ENCODE data around the gene KLK10.

The KLK10 gene, protein sequence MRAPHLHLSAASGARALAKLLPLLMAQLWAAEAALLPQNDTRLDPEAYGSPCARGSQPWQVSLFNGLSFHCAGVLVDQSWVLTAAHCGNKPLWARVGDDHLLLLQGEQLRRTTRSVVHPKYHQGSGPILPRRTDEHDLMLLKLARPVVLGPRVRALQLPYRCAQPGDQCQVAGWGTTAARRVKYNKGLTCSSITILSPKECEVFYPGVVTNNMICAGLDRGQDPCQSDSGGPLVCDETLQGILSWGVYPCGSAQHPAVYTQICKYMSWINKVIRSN
- 0 reads per million in 2 donors for total RNA-seq

- DNase-seq: no peak
Observed at GRCh38 chr19:51019544-51019925, at the start of gene KLK10. Gene KLK10, minus strand, starts transcription at chr19:51019709. Its CDS starts 579 bp downstream, at chr19:51019130.

DNA sequence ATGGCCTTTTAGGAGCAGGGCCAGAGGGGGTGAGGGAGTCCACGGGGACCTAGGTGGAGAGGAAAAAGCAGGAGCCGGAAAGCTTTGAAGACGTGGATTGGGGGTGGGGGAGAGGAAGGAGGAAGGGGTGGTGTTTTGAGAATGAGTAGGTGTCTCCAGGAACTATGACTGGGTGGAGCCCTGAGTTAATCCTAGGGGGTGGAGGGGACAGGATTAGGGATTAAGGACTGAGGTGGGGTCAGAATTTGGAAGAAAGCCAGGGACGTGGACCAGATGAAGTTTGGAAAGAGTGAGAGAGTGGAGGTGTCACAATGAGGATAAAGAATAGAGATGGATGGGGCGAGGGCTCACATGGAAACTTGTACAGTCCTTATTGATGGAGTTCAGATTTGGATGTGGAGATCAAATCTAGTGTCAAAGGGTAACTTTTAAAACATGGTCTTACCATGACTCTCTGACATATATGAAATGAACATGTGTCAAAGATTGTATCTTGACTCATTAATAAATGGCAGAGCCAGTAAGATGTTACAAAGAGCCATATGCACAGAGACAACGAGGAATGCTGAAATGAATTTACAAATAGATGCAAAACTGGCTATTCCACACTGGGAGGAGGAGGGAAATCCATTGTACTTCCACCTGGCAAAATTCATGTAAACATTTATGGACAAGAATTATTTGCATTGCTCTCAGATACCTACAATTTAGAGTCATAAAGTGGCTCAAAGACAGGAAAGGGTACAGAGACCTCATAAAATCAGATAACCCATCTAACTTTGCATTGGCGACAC, 47.1 kb upstream of the KLK10 start:
- DNase-seq: no peak

DNA sequence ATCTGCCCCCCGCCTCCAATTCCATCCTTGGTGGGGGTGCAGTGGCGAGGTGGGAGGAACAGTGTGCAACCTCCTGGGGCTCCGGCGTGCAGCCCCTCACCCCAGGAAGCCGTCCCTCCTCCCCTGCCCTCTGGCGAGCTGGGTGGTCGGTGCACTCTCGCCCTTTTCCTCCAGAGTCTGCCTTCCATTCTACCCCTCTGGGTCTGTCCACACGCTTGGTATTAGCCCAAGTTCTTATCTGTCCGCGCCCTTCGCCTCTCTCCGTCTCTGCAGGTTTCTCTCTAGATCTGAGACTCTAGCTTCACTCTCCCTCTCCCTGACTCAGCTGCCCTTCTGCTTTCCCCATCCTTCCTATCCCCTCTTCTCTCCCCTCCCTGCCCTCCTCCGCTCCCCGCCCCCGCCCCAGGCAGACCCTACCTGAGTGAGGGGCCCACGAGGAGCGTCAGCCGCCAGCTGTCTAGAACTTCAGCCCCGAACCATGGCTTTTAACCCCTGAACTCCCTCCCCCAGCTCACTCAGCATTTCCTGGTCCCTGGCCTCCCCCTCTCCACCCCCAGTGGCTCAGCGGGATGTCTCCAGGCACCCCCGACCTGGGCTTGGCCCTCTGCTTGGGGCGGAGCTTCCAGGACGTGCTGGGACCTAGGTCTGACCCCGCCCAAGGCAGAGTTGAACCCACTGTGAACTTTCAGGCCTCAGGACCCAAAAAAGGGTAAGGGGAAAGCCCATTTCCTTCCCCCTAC, 45.9 kb upstream of the KLK10 start:
- DNase-seq: no peak

GRCh38 chr19:51064534-51065220, 45.2 kb upstream of the KLK10 start, which contains the start of gene KLK13:
Gene KLK13, minus strand, starts transcription at chr19:51065092. Its CDS starts 25 bp downstream, at chr19:51065067.
- DNase-seq: no peak

GRCh38 chr19:51063664-51064063, 44.2 kb upstream of the KLK10 start:
- no peak for DNase-seq

DNA sequence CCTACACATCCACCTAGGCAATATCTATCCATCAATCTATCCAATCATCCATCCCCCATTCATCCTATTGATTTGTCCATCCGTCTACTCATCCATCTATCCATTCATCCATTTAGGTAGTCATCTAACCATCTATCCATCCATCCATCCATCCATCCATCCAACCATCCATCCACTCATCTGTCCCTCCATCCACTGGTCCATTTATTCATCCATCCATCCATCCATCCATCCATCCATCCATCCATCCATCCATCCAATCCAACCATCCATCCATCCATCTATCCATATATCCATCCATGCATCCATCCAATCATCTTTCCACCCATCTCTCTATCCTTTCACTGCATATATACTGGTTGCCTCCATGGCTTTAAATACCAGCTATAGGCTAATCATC, 41.5 kb upstream of the KLK10 start:
- DNase-seq: no peak

- DNase-seq: no peak
Observed at GRCh38 chr19:51060336-51060735, 40.8 kb upstream of the KLK10 start.

DNA sequence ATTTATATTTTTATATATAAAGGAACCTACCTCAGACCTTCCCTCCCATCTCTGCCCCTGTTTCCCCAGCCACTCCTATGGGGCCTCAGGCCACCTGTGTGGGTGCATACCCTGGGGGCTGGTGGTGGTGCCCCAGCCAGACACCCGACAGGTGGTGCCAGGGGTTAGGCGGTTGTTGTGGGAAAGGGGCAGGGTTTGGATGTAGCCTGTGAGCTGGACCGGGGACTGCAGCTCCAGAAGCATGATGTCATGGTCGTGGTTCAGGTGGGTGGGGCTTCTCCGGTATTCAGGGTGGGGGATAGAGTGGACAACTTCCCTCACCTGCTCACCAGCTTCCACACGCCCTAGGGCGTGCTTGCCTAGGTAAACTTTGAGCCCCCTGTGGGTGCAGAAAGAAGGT, 40.2 kb upstream of the KLK10 start:
- no peak for DNase-seq

DNA sequence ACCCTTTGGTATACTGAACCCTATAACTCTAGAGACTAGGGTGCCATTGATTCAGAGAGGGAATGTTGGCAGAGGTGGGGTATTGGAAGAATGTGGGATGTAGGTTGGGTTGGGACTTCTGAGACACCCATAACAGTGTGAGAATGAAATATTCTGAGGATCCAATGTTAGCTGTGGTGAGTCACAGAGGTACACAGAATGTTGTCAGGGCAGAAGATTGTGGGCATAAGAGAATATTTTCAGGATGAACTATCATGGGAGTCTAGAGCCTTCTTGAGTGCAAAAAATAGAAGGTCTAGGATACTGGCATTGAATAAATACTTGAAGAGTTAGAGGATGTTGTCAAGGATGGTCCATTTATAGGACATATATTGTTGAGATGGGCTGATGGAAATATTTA, 36.4 kb upstream of the KLK10 start:
- no peak for DNase-seq

DNA sequence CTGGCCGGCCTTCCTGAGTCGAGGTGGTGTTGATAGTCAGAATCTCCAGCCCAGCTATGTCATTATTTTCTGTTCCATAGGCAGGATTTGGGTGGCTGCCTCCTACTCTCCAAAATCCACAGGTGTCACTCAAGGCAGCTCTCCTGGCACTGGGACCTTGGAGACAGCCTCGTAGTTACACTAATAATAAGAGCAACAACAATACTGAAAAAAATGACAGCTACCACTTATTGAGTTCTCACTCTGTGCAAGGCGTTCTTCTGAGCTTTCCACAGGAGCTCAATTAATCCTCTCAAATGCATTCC, 27.5 kb upstream of the KLK10 start:
- no peak for DNase-seq

DNA sequence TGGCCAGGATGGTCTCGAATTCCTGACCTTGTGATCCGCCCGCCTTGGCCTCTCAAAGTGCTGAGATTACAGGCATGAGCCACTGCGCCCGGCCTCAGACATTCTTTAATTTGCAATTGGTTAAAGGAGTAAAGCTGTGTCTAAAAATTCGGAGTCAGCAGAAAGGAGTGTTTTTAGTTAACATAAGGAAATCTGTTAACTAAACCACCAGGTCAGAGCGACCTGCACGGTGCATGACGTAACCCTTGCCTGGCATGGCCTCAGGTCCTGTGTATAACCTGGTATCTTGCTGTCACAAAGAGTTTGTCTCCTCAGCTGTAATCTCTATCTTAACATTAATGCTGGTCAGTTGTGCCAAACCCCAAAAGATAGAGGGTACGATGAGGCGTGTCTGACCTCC, 24.8 kb upstream of the KLK10 start:
- no peak for DNase-seq

DNA sequence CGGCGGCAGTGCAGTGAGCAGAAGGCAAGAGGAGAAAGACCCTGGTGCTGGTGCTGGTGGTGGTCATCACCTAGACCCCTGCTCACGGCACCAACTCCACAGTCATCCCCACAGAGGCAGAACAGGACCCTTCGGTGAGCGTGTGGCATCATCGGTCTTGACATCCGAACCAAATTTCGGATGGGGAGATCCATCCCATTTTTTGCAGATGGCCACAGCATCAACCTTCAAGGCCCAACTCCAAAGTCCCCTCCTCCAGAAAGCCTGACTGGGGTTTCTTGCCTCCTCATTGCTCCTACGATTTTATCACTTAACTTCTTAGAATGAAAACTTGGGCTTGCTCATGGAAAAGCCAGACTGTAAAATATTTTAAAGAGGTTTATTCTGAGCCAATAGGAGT, 24.0 kb upstream of the KLK10 start:
- no peak for DNase-seq

- no peak for DNase-seq
Observed at GRCh38 chr19:51040151-51040550, 20.6 kb upstream of the KLK10 start.

GRCh38 chr19:51036519-51036918, 17.0 kb upstream of the KLK10 start:
- DNase-seq: no peak

- no peak for DNase-seq
Observed at GRCh38 chr19:51034704-51035103, 15.2 kb upstream of the KLK10 start, which contains the start of gene KLK12. Gene KLK12, minus strand, starts transcription at chr19:51035002. Its CDS starts 381 bp downstream, at chr19:51034621.

GRCh38 chr19:51031880-51032225, 12.3 kb upstream of the KLK10 start:
- no peak for DNase-seq

DNA sequence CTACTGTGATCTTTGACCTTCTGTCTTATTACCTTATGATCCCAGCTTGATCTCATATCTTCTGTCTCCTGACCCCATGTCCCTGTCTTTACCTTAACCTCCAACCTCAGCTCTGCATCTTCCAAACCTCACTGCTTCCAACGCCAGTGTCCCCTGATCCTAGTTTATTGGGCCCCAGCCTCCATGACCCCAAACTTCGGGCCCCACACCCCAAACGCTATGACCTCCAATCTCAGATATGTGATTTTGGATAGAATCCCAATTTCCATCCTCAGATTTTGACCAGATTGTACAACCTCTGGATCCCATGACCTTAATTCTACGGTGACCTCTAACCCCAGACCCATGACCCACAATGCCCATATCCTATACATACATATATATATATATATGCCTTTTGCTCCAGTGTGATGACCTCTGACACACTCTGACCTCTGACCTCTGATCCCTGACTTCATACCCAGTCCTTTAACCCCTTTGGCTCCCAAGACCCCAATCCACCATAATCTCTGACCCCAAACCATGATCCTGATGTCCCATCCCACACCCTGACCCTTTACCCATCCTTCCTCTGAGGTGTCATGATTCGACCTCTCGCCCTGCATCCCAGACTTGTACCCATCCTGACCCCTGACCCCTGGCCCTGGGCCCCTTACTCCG, 11.8 kb upstream of the KLK10 start:
- DNase-seq: no peak

DNA sequence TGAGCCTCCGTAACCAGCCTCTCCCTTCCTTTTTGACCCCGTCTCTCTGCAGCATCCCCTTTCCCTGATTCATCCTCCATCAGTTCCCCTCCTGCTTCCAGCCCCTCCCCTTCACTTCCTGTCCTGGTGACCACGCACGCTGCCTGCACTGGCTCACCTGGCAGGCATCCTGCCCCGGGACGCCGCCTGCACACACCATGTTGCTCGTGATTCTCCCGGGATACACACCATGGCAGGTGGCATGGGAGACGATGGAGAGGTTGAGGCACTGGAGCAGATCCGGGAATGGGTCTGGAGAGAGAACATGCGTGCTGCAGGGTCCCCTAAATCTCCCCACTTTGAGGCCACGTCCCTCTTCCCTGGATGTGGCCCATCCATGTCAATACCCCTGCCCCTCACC, 11.1 kb upstream of the KLK10 start:
- no peak for DNase-seq

DNA sequence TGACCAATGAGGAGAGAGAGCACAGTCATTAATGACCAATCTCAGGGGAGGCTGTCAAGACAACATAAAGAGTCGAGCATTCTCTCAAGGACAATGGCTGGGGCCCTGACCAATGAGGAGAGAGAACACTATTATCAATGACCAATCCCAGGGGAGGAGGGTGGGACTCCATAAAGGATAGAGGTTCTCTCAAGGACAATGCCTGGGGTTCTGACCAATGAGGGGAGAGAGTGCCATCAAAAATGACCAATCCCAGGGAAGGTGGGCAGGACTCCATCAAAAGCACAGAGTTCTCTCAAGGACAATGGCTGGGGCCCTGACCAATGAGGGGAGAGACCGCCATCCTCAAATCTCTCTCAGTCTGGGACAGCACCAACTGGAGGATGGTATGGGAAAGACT, 10.2 kb upstream of the KLK10 start:
- no peak for DNase-seq

DNA sequence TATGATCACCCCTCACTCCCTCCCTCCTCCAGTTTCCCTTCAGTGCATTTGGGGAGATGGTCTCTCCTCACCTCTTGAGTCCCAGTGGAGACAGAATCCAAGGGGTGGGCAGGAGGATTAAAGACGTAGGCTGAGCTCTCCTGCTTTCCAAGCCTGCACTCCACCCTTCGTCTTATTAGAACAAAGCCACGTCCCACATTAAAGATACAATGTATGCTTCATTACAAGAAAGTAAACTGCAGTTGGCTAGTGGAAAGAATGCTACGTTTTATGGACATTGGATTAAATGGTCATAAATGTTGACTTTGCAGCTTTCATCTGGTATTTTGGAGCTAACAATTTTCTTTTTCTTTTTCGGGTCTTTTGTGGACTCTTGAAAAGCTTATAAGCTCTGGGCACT, 8.4 kb upstream of the KLK10 start:
- DNase-seq: no peak

DNA sequence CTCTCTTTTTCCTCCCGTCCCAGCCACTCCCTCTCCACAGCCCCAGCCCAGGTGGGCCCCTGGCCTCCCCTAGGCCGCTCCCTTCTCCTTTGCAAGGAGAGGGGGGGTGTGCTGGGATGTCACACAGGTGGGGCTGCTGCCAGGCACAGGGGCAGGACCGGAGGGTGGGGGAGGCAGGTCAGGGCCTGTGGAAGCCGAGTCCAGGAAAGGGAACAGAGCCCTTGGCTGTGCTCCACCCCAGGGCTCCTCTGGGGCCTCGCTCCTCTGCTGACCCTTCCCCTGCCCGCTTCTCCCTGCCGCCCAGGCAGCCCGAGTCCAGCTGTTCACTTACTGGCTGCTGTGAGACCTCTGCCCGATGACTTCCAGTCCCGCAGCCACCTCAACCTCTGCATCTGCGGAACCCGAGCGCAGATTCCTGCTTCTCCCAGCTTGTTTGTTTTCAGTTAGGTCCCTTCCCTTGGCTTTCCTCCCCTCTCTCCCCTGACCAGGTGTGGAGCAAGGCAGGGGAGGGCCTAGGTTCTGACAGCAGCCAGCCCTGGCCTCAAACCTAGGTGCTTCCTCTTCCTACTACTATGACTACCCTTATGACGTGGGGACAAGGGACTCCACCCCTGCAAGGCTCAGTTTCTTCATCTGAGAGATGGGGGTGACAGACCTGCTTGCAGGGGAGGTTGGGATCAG, 7.8 kb upstream of the KLK10 start:
- no peak for DNase-seq

DNA sequence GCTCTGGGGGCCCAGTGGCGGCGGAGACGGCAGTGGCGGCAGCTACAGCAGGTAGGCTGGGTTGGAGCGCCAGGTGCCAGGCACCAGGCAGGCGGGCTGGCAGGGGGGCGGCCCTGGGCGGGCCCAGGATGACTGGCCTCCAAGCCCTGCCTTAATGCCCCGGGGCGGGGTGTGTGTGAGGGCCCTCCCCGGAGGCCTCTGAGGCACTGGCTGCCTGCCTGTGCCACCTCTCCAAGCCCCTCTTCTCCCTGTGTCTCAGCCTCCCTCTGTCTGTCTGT, 7.0 kb upstream of the KLK10 start, which contains the start of gene KLK11:
Gene KLK11 (minus strand): TSS at position 63 of the 278 bp plus-strand sequence. CDS start 985 bp downstream, outside the sequence.
- DNase-seq: no peak

All from T-helper 2 cell (primary cell).